G401 (cell line): ENCODE measurements around the gene DNAAF5. TPM values are rescaled to one million over a fixed set of nuclear protein-coding genes. Genes with fewer than 3 reads are reported as not detected.
A peak's percentile ranks its signal among the peaks of the same experiment; 100 is the strongest.

Source experiments
- DNase-seq: peaks from one replicate; pipeline ENCODE4 v3.0.0-alpha.2; 2015; ENCODE audit warnings: low spot score
- in situ Hi-C: cut with HindIII; loops from 2 replicates; pipeline ENCODE4 v1.10.0; 2016; ENCODE audit warnings: low sequenced_read_pairs, mixed read lengths
- total RNA-seq: library from RNA; depleted of rRNA; stranded (reverse); fragments of >200 nt; shearing (Covaris generic); gene quantifications from 2 replicates; pipeline ENCODE4 v1.2.3, GENCODE V29; 2014

The DNAAF5 gene
- total RNA-seq, 1 experiment from 2014 or later, result 63.5 TPM

DNA sequence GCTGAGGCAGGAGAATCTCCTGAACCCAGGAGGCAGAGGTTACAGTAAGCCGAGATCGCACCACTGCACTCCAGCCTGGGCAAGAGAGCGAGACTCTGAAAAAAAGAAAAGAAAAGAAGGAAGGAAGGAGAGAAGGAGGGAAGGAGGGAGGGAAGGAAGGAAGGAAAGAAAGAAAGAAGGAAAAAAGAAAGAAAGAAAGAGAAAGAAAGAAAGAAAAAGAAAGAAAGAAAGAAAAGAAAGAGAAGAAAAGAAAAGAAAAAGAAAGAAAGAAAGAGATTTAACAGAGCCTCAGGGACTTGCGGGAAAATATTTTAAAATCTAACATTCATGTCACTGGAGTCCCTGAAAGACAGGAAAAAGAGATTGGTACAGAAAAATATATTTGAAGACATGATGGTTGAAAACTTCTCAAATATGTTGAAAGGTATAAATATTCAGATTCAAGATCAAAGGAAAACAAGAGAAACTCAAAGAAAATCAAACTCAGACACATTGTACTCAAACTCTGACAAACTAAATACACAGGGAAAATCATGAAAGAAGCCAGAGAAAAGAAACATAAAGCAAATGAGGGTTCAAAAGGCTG is 25.3 kb upstream of the DNAAF5 start:
- DNase-seq, result no peak
- in situ Hi-C loops, result no loop called here

DNA sequence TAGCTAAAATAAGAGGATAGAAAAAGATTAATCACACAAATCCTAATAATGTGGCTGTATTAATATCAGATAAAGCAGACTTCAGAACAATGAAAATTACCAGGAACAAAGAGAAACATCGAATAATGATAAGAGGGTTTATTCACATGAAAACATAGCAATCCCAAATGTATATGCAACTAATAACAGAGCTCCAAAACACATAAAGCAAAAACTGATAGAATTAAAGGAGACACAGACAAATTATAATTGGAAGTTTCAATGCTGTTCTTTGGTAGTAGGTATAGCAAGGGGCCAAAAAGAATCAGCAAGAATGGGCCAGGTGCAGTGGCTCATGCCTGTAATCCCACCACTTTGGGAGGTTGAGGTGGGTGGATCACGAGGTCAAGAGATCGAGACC is 23.4 kb upstream of the DNAAF5 start:
- no peak for DNase-seq
- in situ Hi-C loops, result no loop called here

DNA sequence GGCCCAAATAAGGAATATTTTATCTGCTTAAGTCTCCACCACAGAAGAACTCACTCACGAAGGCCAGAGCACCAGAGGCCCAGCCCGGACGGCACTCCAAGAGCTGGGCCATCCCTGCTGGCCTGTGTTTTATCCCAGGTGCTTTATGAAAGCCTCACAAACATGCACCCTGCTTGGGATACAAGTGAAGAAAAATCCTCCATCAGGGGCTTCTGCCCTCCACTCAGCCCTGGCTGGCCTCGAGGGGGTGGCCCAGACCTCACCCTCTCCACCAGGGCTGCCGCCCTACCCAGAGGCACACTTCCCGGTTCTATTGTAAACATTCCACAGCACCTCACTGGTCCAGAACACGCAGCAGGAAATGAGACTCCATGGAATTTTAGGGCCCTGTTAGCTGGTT is 19.8 kb upstream of the DNAAF5 start:
- no peak for DNase-seq
- in situ Hi-C loops, result no loop called here

DNA sequence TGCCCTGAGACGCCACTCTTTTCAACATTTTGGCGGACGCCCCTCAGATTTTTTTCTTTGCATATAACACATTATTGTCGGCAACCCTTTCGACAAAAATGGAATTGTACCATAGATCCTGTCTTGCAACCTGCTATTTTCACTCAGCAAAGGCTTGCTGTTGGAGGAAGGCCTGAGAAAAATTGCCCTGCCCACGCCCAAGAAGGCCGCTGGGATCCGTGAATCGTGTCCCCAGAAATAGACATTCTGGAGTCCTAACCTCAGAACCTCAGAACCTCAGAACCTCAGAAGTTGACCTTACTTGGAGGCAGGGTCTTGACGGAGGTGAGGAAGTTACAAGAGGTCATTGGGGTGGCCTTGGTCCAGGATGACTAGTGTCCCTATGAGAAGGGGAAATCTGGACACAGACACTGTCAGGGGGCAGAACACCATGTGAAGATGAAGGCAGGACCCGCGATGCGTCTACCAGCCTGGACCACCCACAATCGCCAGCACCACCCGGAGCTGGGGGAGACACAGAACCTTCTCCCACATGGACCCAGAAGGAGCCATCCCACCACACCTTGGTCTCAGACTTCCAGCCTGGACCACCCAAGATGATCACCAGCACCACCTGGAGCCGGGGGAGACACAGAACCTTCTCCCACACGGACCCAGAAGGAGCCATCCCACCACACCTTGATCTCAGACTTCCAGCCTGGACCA is 19.1 kb upstream of the DNAAF5 start:
- in situ Hi-C loops, result no loop called here
- no peak for DNase-seq

DNA sequence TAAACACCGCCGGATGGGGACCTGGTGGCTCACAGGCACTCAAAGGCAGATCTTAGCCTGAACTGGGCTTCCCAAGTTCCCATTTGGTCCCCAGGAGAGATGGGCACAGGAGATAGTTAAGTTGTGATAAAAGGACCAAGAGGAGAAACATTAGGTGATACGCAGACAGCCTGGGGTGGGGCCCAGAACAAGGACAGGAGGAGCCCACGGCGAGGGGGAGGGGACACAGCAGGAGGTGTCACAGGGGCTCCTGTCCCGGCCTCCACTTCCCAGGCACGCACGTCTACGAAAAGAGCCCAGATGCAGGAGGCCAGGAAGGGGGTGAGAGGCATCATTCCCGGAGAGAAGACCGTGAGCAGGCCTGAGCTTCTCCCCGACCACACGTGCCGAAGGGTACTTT is 16.3 kb upstream of the DNAAF5 start:
- in situ Hi-C loops, result no loop called here
- DNase-seq, result no peak

GRCh38 chr7:711093-711921 is 15.2 kb upstream of the DNAAF5 start:
- in situ Hi-C loops, result no loop called here

GRCh38 chr7:711922-712380 is 14.5 kb upstream of the DNAAF5 start:
- in situ Hi-C loops, result no loop called here
- DNase-seq, result no peak

More at GRCh38 chr7:711093-711921, 15.2 kb upstream of the DNAAF5 start:
- peak; percentile 50 for DNase-seq

DNA sequence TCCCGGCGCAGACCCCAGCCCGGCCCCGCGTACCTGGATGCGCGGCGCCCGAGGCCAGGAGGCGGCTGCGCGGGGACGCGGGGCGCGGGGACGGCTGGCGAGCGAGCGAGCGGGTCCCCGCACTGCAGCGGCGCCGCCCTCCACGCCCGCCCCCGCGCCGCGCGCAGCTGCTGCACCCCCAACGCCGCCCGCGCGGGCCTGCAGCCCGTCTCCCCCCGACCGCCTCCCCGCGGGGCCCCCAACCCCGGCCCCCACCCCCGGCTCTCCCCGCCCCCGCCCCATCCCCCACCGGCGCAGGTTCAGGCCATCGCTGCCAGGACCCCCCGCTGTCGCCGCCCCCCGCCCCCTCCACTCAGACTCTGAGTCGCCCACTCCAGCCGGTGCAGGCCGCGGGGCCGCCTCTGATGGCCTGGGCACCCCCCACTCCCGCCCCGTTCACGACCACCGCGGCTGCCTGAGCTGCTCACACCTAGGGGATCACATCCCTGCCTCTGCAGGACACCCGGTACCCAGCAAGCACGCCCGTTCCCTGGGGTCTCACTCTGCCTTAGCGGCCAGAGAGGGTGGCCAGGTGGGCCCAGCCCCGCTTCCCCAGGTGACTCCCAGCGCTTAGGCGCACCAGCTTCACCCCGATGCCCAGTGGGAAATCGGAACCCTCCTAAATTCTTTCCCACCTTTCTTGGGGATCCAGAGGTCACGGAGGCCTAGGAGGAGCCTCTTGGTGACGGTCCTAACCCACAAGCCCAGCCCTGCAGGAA is 13.9 kb upstream of the DNAAF5 start:
- in situ Hi-C loops, result no loop called here
- no peak for DNase-seq

DNA sequence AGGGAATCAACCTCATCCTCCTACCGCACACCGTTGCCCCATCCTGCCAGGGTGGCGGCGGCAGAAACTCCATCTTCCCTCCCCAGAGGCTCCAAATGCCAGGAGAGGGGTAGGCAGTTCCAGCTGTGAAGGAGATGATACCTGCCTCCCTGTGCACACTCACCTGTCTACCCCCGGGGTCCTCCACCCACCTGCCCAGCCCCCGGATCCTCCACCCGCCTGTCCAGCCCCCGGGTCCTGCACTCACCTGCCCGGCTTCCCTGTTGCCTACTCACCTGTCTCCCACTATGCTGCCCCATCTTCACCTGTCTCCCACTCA is 13.4 kb upstream of the DNAAF5 start:
- in situ Hi-C loops, result no loop called here

DNA sequence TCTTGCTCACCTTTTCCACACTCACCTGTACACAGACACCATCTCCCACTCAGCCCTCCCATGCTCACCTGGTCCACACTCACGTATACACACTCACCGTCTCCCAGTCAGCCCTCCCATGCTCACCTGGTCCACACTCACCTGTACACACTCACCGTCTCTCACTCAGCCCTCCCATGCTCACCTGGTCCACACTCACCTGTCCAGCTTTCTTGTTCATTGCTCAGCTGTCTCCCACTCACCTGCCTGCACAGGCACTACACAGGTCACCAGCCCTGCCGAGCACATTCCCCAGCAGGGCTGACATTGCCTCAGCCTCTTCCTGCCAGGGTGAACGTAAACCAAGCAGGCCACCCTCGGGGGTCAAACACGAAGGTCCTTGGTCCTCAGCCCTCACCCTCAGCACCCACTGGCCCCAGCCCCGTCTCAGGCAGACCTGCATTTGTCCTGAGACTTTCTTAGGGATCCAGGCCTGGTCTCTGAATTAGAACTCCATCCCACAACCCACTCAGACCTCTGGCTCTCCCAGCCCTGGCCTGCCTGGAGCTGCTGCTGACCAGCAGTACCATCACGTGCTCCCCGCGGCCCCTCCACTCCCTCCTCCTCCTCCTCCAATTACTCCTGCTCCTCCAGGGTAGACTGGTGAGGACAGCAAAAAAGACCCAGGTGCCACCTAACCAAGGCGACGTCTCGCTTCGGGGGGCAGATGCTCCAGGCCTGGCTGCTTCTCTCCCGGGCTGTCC is 12.8 kb upstream of the DNAAF5 start:
- no peak for DNase-seq
- in situ Hi-C loops, result no loop called here

More for the DNA sequence above, 13.4 kb upstream of the DNAAF5 start:
- no peak for DNase-seq

DNA sequence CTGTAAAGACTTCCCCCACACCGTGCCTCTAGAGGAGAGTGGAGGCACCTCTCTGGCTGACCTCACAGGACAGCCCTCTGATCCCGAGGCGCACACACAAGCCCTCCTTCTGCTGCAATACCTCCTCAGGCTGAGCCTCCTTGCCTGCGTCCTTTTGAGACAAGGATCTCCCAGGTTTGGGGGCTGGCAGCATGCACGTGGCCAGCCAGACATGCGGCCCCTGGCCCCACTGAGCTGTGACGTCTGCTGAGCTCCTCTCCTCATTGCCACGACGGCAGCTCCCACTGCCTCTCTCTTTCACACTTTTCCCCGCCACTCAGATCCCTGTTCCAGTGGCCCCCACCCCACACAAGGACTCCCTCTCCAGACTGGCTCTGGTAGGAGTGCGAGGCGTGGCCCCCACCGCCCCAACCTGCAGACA is 12.2 kb upstream of the DNAAF5 start:
- in situ Hi-C loops, result no loop called here
- no peak for DNase-seq

DNA sequence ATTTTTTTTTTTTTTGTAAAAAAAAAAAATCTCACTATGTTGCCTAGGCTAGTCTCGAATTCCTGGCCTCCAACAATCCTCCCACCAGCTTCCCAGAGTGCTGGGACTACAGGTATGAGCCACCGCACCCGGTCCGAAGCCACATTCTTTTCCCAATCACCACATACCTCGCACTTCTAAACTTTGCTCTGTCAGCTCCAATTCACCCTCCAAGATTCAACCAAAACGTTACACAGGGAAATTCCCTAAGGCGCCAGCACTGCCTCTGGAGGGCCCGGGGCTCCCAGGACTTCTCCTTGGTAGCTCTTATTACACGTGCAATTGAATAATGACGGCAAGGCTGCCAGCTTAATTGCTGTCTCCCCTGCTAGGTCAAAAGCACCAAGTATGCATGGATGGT is 10.3 kb upstream of the DNAAF5 start:
- DNase-seq, result no peak

DNA sequence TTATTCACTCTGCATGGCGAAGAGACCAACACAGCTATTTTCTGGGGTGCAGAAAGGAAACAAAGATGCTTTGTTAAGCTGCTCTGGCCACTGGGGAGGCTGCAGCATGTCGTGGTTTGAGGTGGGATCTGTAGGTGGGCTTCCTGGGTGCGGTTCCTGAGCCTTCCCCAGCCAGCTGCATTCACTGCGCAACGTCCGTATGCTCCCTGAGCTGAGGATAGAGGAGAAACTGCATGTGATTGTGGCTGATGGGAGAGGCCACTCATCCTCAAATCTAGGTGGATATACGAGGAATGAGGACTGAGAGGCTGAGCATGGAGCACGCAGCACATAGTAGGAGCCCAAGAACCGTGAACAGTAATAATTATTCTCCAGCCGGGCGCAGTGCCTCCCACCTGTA is 9.9 kb upstream of the DNAAF5 start:
- in situ Hi-C loops, result no loop called here
- DNase-seq, result no peak

More for the DNA sequence above, 10.3 kb upstream of the DNAAF5 start:
- in situ Hi-C loops, result no loop called here

GRCh38 chr7:721619-722248 is 4.8 kb upstream of the DNAAF5 start:
- DNase-seq, result no peak
- in situ Hi-C loops, result no loop called here

GRCh38 chr7:723541-723940 is 3.0 kb upstream of the DNAAF5 start:
- in situ Hi-C loops, result no loop called here
- DNase-seq, result no peak

GRCh38 chr7:724298-724697 is 2.2 kb upstream of the DNAAF5 start:
- no peak for DNase-seq
- in situ Hi-C loops, result no loop called here

DNA sequence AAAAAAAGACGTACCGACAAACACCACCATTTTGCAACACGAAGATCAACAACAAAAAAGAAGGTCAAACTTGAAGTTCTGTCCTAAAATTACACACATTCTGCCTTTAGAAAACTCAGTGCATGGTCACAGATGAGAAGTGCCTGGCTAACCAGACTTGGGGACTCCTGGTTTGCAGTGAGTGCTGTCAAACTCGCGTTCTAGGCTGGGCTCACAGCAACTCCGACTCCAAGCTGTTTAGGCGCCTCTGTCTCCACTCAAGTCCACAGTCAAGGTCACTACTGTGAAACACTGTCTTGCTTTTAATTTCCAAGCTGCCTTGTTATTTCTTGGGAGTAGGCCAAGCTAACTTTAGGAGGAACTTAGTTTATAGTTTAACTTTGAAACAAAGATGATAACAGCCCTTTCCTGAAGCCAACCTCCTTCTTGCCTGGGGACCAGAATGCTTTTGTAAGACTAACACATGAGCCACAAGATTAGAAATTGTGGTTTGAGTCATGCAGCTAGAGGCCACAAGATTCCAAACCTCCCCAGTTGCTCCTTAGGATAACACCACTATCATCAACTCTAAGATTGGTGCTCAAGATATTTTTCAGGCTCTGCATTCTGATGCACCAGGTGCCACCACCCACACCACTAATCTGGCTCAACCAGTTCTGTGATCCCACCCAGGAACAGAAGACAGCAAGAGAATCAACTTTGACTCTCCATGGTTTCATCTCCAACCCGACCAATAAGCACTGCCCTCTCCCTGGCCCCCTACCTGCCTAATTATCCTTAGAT is 1.1 kb upstream of the DNAAF5 start:
- in situ Hi-C loops, result no loop called here

DNA sequence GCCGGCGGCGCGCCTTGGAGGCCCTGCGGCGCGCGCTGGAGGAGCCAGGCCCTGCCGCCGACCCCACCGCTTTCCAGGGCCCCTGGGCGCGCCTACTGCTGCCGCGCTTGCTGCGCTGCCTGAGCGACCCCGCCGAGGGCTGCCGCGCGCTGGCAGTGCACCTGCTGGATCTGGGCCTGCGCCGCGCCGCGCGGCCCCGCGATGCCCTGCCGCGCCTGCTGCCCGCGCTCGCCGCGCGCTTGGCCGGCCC is 280 bp downstream of the DNAAF5 start:
- in situ Hi-C loops, result no loop called here
- DNase-seq, result no peak

More for the DNA sequence above, 1.1 kb upstream of the DNAAF5 start:
- no peak for DNase-seq
